Endothelial cell of umbilical vein (primary cell): ENCODE results near the gene POLR1C.

ENCODE experiments used
- EZH2 ChIP-seq: IDR thresholded peaks from 2 replicates; pipeline ENCODE4 v1.6.1; 2012; ENCODE audit warnings: borderline replicate concordance, low read depth, mild to moderate bottlenecking, moderate library complexity, low read length, inconsistent platforms; ENCODE audit not compliant: severe bottlenecking
- FOS ChIP-seq: IDR thresholded peaks from 2 replicates; pipeline ENCODE4 v1.6.1; 2011; ENCODE audit warnings: mild to moderate bottlenecking, low read length, moderate library complexity, borderline replicate concordance; ENCODE audit not compliant: insufficient read depth
- POLR2A ChIP-seq: IDR thresholded peaks from 2 replicates; pipeline ENCODE4 v1.6.1; 2012; ENCODE audit warnings: low read depth, mild to moderate bottlenecking, control low read depth, low read length
- TF ChIP-seq, protein P1 (sequence below), 2 donors: IDR thresholded peaks; 1 replicate in 1 of 2; 2 replicates in 1 of 2; pipeline ENCODE4 v1.5.1; 2011; ENCODE audit warnings: low read length in 2 of 2, mild to moderate bottlenecking in 2 of 2, moderate library complexity in 2 of 2, control low read depth in 1 of 2, inconsistent platforms in 1 of 2, low read depth in 1 of 2; ENCODE audit not compliant: insufficient read depth in 1 of 2; ENCODE audit errors: extremely low read depth in 1 of 2

DNA sequence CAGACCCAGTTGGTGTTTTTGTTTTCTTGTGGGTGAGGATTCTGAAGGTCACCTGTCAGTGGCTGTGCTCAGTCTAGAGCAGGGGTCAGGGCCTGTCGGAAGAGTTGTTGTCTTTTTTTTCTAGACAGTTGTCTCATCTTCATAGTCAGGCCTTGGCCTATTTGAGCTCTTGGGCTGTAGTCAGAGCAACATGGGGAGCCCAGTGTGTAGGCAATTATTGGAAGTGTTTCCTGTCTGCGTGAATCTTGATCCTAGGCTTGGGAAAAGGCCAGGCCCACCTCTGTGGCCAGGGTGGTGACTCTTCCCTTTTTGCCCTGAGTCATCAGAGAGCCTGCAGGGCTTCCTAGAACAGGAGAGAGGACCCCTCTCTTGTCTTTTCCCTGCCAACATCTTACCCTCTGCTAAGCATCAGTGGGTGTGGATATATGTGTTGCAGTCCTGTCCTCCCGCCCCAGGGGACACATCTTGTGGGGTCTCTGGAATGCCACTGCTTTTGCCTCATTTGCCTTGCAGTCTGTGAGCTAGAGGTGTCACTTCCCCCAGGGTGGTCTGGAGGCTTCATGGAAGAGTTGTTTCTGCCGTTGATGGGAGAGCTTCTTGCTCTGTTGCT is 28.1 kb upstream of the POLR1C start:
- TF ChIP-seq FOS (no peak), POLR2A (no peak), EZH2 (no peak)
- TF ChIP-seq, protein P1, sequence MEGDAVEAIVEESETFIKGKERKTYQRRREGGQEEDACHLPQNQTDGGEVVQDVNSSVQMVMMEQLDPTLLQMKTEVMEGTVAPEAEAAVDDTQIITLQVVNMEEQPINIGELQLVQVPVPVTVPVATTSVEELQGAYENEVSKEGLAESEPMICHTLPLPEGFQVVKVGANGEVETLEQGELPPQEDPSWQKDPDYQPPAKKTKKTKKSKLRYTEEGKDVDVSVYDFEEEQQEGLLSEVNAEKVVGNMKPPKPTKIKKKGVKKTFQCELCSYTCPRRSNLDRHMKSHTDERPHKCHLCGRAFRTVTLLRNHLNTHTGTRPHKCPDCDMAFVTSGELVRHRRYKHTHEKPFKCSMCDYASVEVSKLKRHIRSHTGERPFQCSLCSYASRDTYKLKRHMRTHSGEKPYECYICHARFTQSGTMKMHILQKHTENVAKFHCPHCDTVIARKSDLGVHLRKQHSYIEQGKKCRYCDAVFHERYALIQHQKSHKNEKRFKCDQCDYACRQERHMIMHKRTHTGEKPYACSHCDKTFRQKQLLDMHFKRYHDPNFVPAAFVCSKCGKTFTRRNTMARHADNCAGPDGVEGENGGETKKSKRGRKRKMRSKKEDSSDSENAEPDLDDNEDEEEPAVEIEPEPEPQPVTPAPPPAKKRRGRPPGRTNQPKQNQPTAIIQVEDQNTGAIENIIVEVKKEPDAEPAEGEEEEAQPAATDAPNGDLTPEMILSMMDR (IDR thresholded peaks at IDR 0.05; ENCODE audit: extremely low read depth in 1 of 2, insufficient read depth in 1 of 2, low read depth in 1 of 2, low read length in 2 of 2): no peak
